ENCODE data around the gene AHR.
"Not testable (repeated sequence)": the region's sequence is repeated elsewhere in the genome, so short reads cannot be mapped to it uniquely, and the experiment has no call there.

AHR gene

GRCh38 chr7:17391366-17391765 is 92.9 kb downstream of the AHR start:
- FAIRE-seq = no peak

DNA sequence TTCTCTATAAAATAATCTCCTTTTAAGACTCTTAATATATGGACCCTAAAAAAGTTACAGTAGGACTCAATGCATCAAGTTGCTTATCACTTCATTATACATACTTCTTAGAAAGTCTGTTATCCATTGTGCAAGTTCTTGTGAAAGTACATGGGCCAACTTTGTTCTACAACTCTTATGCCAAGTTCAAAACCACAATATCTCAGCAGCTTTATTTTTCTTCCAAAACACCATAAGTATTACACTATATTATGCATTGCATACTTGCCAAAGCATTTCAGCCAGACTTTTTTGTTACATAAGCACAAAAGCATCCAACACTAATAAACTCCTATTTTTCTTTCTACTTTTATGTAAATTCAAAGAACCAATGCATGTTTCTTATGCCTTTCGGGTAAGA is 94.4 kb downstream of the AHR start:
- no peak for TF ChIP-seq POLR2A (IDR thresholded peaks at IDR 0.05; ENCODE audit: low read depth, low read length)
- FAIRE-seq = no peak

More at GRCh38 chr7:17391366-17391765, 92.9 kb downstream of the AHR start:
- no peak for DNase-seq (ENCODE audit: insufficient read length, low spot score)
- TF ChIP-seq POLR2A (IDR thresholded peaks at IDR 0.05; ENCODE audit: low read depth, low read length) = no peak

DNA sequence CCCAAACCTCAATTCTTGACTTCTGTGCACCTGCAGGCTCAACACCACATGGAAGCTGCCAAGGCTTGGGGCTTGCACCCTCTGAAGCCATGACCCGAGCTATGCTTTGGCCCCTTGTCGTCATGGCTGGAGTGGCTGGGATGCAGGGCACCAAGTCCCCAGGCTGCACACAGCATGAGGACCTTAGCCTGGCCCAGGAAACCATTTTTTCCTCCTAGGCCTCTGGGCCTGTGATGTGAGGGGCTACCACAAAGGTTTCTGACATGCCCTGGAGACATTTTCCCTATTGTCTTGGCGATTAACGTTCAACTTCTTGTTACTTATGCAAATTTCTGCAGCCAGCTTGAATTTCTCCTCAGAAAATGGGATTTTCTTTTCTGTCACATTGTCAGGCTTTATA is 96.1 kb downstream of the AHR start:
- not testable (repeated sequence) for FAIRE-seq; DNase-seq (ENCODE audit: insufficient read length, low spot score)

More for the DNA sequence above, 94.4 kb downstream of the AHR start:
- no peak for DNase-seq (ENCODE audit: insufficient read length, low spot score)
